ENCODE data around the gene SCGB1A1. TPM values are rescaled to one million over a fixed set of nuclear protein-coding genes. Genes with fewer than 3 reads are reported as not detected.

The SCGB1A1 gene
- total and polyA plus RNA-seq, 2 donors (not counting 1 experiment from before 2014, with no cell fraction given), result not detected

- intact Hi-C loops (cut with micrococcal nuclease), result no loop called here
- Histone ChIP-seq H3K27ac (ENCODE audit: low read length in 2 of 2) (no peak overlapping the region), H3K9ac (ENCODE audit: low read length) (no peak overlapping the region), H3K4me2 (replicated peaks; ENCODE audit: low read depth, low read length, poor library complexity, severe bottlenecking) (no peak overlapping the region), H3K4me1 (ENCODE audit: control insufficient read depth in 2 of 2, insufficient read depth in 2 of 2, low read length in 2 of 2) (no peaks in the 10 kb centered on the region), H3K4me3 (ENCODE audit: control extremely low read depth in 1 of 5, extremely low read depth in 1 of 5, insufficient read depth in 1 of 5, low read depth in 2 of 5, low read length in 4 of 5) (no peak overlapping the region), H2AFZ (ENCODE audit: insufficient read depth, low read depth, low read length, poor library complexity, severe bottlenecking) (no peak overlapping the region), H3K36me3 (replicated peaks in 1 of 2; ENCODE audit: control extremely low read depth in 1 of 2, control insufficient read depth in 1 of 2, extremely low read depth in 1 of 2, insufficient read depth in 2 of 2, low read length in 1 of 2) (no peaks in the 10 kb centered on the region), H3K79me2 (ENCODE audit: control insufficient read depth, insufficient read depth, low read length) (no peaks in the 10 kb centered on the region), H3K27me3 (replicated peaks in 1 of 4; ENCODE audit: control extremely low read depth in 1 of 4, control insufficient read depth in 3 of 4, insufficient read depth in 4 of 4, low read length in 3 of 4) (no peaks in the 10 kb centered on the region), H3K9me3 (ENCODE audit: control extremely low read depth in 1 of 3, control insufficient read depth in 2 of 3, insufficient read depth in 1 of 3, low read length in 2 of 3) (no peaks in the 10 kb centered on the region), H4K20me1 (ENCODE audit: control insufficient read depth, insufficient read depth, low read length, poor library complexity, severe bottlenecking) (no peaks in the 10 kb centered on the region)
- H3K4me1 Mint-ChIP-seq, result no peaks in the 10 kb centered on the region
- DNase-seq (no peak), ATAC-seq (ENCODE audit: low read depth) (no peak)
- no peak overlapping the region for H3K4me3 Mint-ChIP-seq
- H3K9me3 Mint-ChIP-seq (ENCODE audit: insufficient read depth), result no peaks in the 10 kb centered on the region
- ChIA-PET CTCF (no interaction called here), POLR2A (no interaction called here)
- H3K27me3 Mint-ChIP-seq, result no peaks in the 10 kb centered on the region
- 93% methylated on average over 9 of the region's 9 CpGs for WGBS (ENCODE audit: insufficient coverage)
- TF ChIP-seq, protein P1, sequence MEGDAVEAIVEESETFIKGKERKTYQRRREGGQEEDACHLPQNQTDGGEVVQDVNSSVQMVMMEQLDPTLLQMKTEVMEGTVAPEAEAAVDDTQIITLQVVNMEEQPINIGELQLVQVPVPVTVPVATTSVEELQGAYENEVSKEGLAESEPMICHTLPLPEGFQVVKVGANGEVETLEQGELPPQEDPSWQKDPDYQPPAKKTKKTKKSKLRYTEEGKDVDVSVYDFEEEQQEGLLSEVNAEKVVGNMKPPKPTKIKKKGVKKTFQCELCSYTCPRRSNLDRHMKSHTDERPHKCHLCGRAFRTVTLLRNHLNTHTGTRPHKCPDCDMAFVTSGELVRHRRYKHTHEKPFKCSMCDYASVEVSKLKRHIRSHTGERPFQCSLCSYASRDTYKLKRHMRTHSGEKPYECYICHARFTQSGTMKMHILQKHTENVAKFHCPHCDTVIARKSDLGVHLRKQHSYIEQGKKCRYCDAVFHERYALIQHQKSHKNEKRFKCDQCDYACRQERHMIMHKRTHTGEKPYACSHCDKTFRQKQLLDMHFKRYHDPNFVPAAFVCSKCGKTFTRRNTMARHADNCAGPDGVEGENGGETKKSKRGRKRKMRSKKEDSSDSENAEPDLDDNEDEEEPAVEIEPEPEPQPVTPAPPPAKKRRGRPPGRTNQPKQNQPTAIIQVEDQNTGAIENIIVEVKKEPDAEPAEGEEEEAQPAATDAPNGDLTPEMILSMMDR (IDR thresholded peaks at IDR 0.05), result no peak
- no peak for TF ChIP-seq EZH2 (IDR thresholded peaks at IDR 0.05; ENCODE audit: borderline replicate concordance, insufficient read depth, low read depth, low read length, poor library complexity, severe bottlenecking)
- no peak overlapping the region for H3K27ac Mint-ChIP-seq
Observed at GRCh38 chr11:62472063-62472884, 53.4 kb downstream of the SCGB1A1 start.

Other genes with a start within 250 kb of the SCGB1A1 start
- gene SCGB1D1, start 228.8 kb upstream of the SCGB1A1 start, total RNA-seq, result not detected in 2 replicates
- gene SCGB1D1, start 228.8 kb upstream of the SCGB1A1 start, polyA plus RNA-seq, result not detected in 2 replicates
- not detected in 2 replicates for gene SCGB2A1, start 210.4 kb upstream of the SCGB1A1 start, total RNA-seq
- not detected in 2 replicates for gene SCGB2A1, start 210.4 kb upstream of the SCGB1A1 start, polyA plus RNA-seq
- gene SCGB1D2, start 176.8 kb upstream of the SCGB1A1 start, total RNA-seq, result not detected in 2 replicates
- gene SCGB1D2, start 176.8 kb upstream of the SCGB1A1 start, polyA plus RNA-seq, result not detected in 2 replicates
- gene SCGB2A2, start 148.9 kb upstream of the SCGB1A1 start, total RNA-seq, result not detected in 2 replicates
- not detected in 2 replicates for gene SCGB2A2, start 148.9 kb upstream of the SCGB1A1 start, polyA plus RNA-seq
- gene SCGB1D4, start 120.0 kb upstream of the SCGB1A1 start, total RNA-seq, result not detected in 2 replicates
- not detected in 2 replicates for gene SCGB1D4, start 120.0 kb upstream of the SCGB1A1 start, polyA plus RNA-seq
- gene ASRGL1, start 81.6 kb upstream of the SCGB1A1 start, total RNA-seq, result 0.49 and 1.1 TPM in 2 replicates
- 1.3 and 9.1 TPM in 2 replicates for gene ASRGL1, start 81.6 kb upstream of the SCGB1A1 start, polyA plus RNA-seq
- 228 and 229 TPM in 2 replicates for gene AHNAK, start 127.8 kb downstream of the SCGB1A1 start, total RNA-seq
- 58.1 and 63.7 TPM in 2 replicates for gene AHNAK, start 127.8 kb downstream of the SCGB1A1 start, polyA plus RNA-seq
- 1,778 and 1,867 TPM in 2 replicates for gene EEF1G, start 154.9 kb downstream of the SCGB1A1 start, total RNA-seq
- 1,359 and 1,582 TPM in 2 replicates for gene EEF1G, start 154.9 kb downstream of the SCGB1A1 start, polyA plus RNA-seq
- gene TUT1, start 172.5 kb downstream of the SCGB1A1 start, total RNA-seq, result 33.8 and 47.7 TPM in 2 replicates
- gene TUT1, start 172.5 kb downstream of the SCGB1A1 start, polyA plus RNA-seq, result 31.1 and 31.6 TPM in 2 replicates
- 127 and 139 TPM in 2 replicates for gene MTA2, start 182.8 kb downstream of the SCGB1A1 start, total RNA-seq
- gene MTA2, start 182.8 kb downstream of the SCGB1A1 start, polyA plus RNA-seq, result 37.2 and 46.9 TPM in 2 replicates
- gene EML3, start 193.7 kb downstream of the SCGB1A1 start, total RNA-seq, result 127 and 135 TPM in 2 replicates
- 128 and 170 TPM in 2 replicates for gene EML3, start 193.7 kb downstream of the SCGB1A1 start, polyA plus RNA-seq
- 0.68 and 2.0 TPM in 2 replicates for gene ROM1, start 194.2 kb downstream of the SCGB1A1 start, total RNA-seq
- gene ROM1, start 194.2 kb downstream of the SCGB1A1 start, polyA plus RNA-seq, result 1.3 and 1.7 TPM in 2 replicates
- 63.1 and 66.6 TPM in 2 replicates for gene B3GAT3, start 203.0 kb downstream of the SCGB1A1 start, total RNA-seq
- gene B3GAT3, start 203.0 kb downstream of the SCGB1A1 start, polyA plus RNA-seq, result 88.9 and 89.3 TPM in 2 replicates
- 190 and 204 TPM in 2 replicates for gene GANAB, start 227.6 kb downstream of the SCGB1A1 start, total RNA-seq
- gene GANAB, start 227.6 kb downstream of the SCGB1A1 start, polyA plus RNA-seq, result 98.7 and 139 TPM in 2 replicates
- gene INTS5, start 234.3 kb downstream of the SCGB1A1 start, total RNA-seq, result 21.3 and 22.7 TPM in 2 replicates
- 8.7 and 14.3 TPM in 2 replicates for gene INTS5, start 234.3 kb downstream of the SCGB1A1 start, polyA plus RNA-seq
- 48.1 and 52.0 TPM in 2 replicates for gene C11orf98, start 246.2 kb downstream of the SCGB1A1 start, total RNA-seq
- 41.5 and 46.3 TPM in 2 replicates for gene C11orf98, start 246.2 kb downstream of the SCGB1A1 start, polyA plus RNA-seq
- 57.3 and 78.7 TPM in 2 replicates for gene CSKMT, start 246.3 kb downstream of the SCGB1A1 start, total RNA-seq
- gene CSKMT, start 246.3 kb downstream of the SCGB1A1 start, polyA plus RNA-seq, result 21.3 and 39.0 TPM in 2 replicates

Measured in B cell (primary cell).